Astrocyte (in vitro differentiated cells and primary cell): ENCODE measurements around the gene MAPK10. TPM values are rescaled to one million over a fixed set of nuclear protein-coding genes. Genes with fewer than 3 reads are reported as not detected.

ENCODE experiments used
- DNase-seq: peaks from one replicate; pipeline ENCODE4 v3.0.0-alpha.2; 2010; ENCODE audit warnings: low read depth
- FAIRE-seq: peaks from 2 replicates; lab custom pipeline; 2011; peaks lifted over from hg19 to GRCh38; lab: Jason Lieb, UNC
- H2AFZ ChIP-seq: 2 replicates; pipeline ENCODE4 v1.6.0; 2012; ENCODE audit warnings: low read depth, low read length, inconsistent platforms
- H3K27ac ChIP-seq: 2 replicates; pipeline ENCODE4 v1.5.1; 2011; ENCODE audit warnings: low read depth, low read length, inconsistent platforms
- H3K27me3 ChIP-seq: 2 replicates; pipeline ENCODE4 v1.6.0; 2011; ENCODE audit warnings: low read length, inconsistent platforms; ENCODE audit not compliant: insufficient read depth
- H3K36me3 ChIP-seq: 2 replicates; pipeline ENCODE4 v1.5.1; 2011; ENCODE audit warnings: low read length, inconsistent platforms; ENCODE audit not compliant: insufficient read depth
- H3K4me1 ChIP-seq: 2 replicates; pipeline ENCODE4 v1.5.1; 2011; ENCODE audit warnings: low read length, inconsistent platforms; ENCODE audit not compliant: insufficient read depth
- H3K4me2 ChIP-seq: 2 replicates; pipeline ENCODE4 v1.6.0; 2012; ENCODE audit warnings: low read length, inconsistent platforms
- H3K4me3 ChIP-seq: 2 replicates; pipeline ENCODE4 v1.5.1; 2011; ENCODE audit warnings: low read depth, mild to moderate bottlenecking, low read length, inconsistent platforms; ENCODE audit not compliant: insufficient read depth
- H3K79me2 ChIP-seq: 2 replicates; pipeline ENCODE4 v1.6.0; 2012; ENCODE audit warnings: mild to moderate bottlenecking, low read length, inconsistent platforms; ENCODE audit not compliant: insufficient read depth
- H3K9ac ChIP-seq: 2 replicates; pipeline ENCODE4 v1.6.0; 2012; ENCODE audit warnings: mild to moderate bottlenecking, low read length, inconsistent platforms
- H3K9me3 ChIP-seq: 2 replicates; pipeline ENCODE4 v1.5.1; 2012; ENCODE audit warnings: low read depth, mild to moderate bottlenecking, low read length, inconsistent platforms; ENCODE audit not compliant: insufficient read depth
- H4K20me1 ChIP-seq: 2 replicates; pipeline ENCODE4 v1.6.0; 2012; ENCODE audit warnings: low read length, inconsistent platforms; ENCODE audit not compliant: insufficient read depth
- H3K27ac Mint-ChIP-seq: one replicate; pipeline ENCODE4 v1.8.0; 2021; ENCODE audit warnings: mild to moderate bottlenecking, mixed read lengths; ENCODE audit not compliant: unreplicated experiment
- H3K27me3 Mint-ChIP-seq: one replicate; pipeline ENCODE4 v1.8.0; 2021; ENCODE audit warnings: low read depth, mixed read lengths; ENCODE audit not compliant: unreplicated experiment
- H3K36me3 Mint-ChIP-seq: one replicate; pipeline ENCODE4 v1.8.0; 2021; ENCODE audit warnings: low read depth, mixed read lengths; ENCODE audit not compliant: unreplicated experiment
- H3K4me1 Mint-ChIP-seq: one replicate; pipeline ENCODE4 v1.8.0; 2021; ENCODE audit warnings: low read depth, mixed read lengths; ENCODE audit not compliant: unreplicated experiment
- H3K4me3 Mint-ChIP-seq: one replicate; pipeline ENCODE4 v1.8.0; 2021; ENCODE audit warnings: mild to moderate bottlenecking, moderate library complexity, mixed read lengths; ENCODE audit not compliant: unreplicated experiment
- H3K9me3 Mint-ChIP-seq: one replicate; pipeline ENCODE4 v1.8.0; 2021; ENCODE audit warnings: mild to moderate bottlenecking, mixed read lengths; ENCODE audit not compliant: unreplicated experiment
- CTCF ChIP-seq: IDR thresholded peaks from 2 replicates; pipeline ENCODE4 v1.5.1; 2011; ENCODE audit warnings: low read depth, mild to moderate bottlenecking, inconsistent platforms, low read length, moderate library complexity; ENCODE audit not compliant: insufficient read depth
- EZH2 ChIP-seq: IDR thresholded peaks from 2 replicates; pipeline ENCODE4 v1.6.1; 2012; ENCODE audit warnings: mild to moderate bottlenecking, low read length, inconsistent platforms; ENCODE audit not compliant: insufficient read depth
- total RNA-seq: library from RNA; stranded (reverse); gene quantifications from 2 replicates; pipeline ENCODE4 v1.2.1, GENCODE V29; 2021

The MAPK10 gene
- total RNA-seq, 1 donor from 2014 or later, result 7.5 TPM

DNA sequence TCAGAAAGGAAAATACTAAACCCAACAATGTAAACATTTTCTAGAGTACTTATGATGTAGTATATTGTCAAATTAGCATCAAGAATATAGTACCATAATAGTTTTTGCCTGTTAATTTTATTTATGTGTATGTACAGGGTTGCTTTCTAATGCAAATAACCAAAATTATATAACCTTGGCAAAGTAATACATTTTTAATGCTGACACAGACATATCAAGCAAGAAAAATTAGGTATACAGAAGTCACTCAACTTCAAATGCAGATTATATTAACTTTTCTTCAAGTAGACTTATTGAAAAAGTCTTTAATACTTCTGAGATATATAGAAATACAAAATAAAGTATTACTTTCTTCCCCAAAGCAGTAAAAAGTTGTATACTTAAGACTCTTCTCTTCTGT is 44.3 kb downstream of the MAPK10 start:
- Histone ChIP-seq H3K27me3 (no peaks in the 10 kb centered on the region), H3K36me3 (no peaks in the 10 kb centered on the region), H3K9ac (no peak overlapping the region), H3K4me3 (no peak overlapping the region), H3K4me1 (no peaks in the 10 kb centered on the region), H4K20me1 (no peaks in the 10 kb centered on the region), H3K79me2 (no peaks in the 10 kb centered on the region), H3K4me2 (no peak overlapping the region), H3K9me3 (no peaks in the 10 kb centered on the region), H3K27ac (no peak overlapping the region), H2AFZ (no peak overlapping the region)
- Mint-ChIP-seq H3K4me3 (no peak overlapping the region), H3K36me3 (no peaks in the 10 kb centered on the region), H3K4me1 (peaks cover 2% of the 10 kb centered on the region), H3K9me3 (no peaks in the 10 kb centered on the region), H3K27ac (no peak overlapping the region), H3K27me3 (no peaks in the 10 kb centered on the region)
- DNase-seq (no peak), FAIRE-seq (no peak)
- no peak for TF ChIP-seq CTCF
- no peak for TF ChIP-seq EZH2

DNA sequence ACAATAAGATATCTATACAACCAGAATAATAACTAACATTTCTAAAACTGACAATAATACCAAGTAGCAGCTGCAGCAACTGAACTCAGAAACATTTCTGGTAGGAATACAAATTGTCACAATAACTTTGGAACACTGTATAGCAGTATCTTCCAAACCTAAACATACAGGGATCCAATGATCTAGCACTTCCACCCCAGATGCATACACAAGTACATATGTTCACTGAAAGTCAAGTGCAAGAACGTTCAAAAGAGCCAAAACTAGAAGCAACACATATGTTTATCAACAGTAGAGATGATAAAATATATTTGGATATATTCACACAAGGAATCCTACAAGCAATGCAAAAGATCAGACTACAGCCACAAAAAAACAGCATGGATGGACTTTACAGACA is 46.2 kb downstream of the MAPK10 start:
- Histone ChIP-seq H3K9me3 (no peaks in the 10 kb centered on the region), H3K4me3 (no peak overlapping the region), H3K9ac (no peak overlapping the region), H3K79me2 (no peaks in the 10 kb centered on the region), H4K20me1 (no peaks in the 10 kb centered on the region), H3K27me3 (no peaks in the 10 kb centered on the region), H3K36me3 (no peaks in the 10 kb centered on the region), H2AFZ (no peak overlapping the region), H3K4me1 (no peaks in the 10 kb centered on the region), H3K27ac (no peak overlapping the region), H3K4me2 (no peak overlapping the region)
- H3K4me1 Mint-ChIP-seq, result peaks cover 2% of the 10 kb centered on the region
- no peaks in the 10 kb centered on the region for H3K27me3 Mint-ChIP-seq
- no peak for TF ChIP-seq EZH2
- TF ChIP-seq CTCF, result no peak
- H3K9me3 Mint-ChIP-seq, result no peaks in the 10 kb centered on the region
- H3K27ac Mint-ChIP-seq, result no peak overlapping the region
- no peak for DNase-seq
- no peak overlapping the region for H3K4me3 Mint-ChIP-seq
- no peaks in the 10 kb centered on the region for H3K36me3 Mint-ChIP-seq
- no peak for FAIRE-seq

GRCh38 chr4:86307432-86307831 is 52.4 kb downstream of the MAPK10 start:
- Histone ChIP-seq H3K4me3 (no peak overlapping the region), H3K27me3 (no peaks in the 10 kb centered on the region), H3K79me2 (no peaks in the 10 kb centered on the region), H3K36me3 (no peaks in the 10 kb centered on the region), H3K9ac (no peak overlapping the region), H3K27ac (no peak overlapping the region), H3K9me3 (no peaks in the 10 kb centered on the region), H3K4me2 (no peak overlapping the region), H4K20me1 (no peaks in the 10 kb centered on the region), H2AFZ (no peak overlapping the region), H3K4me1 (no peaks in the 10 kb centered on the region)
- Mint-ChIP-seq H3K27ac (no peak overlapping the region), H3K4me1 (peaks cover 9% of the 10 kb centered on the region), H3K36me3 (no peaks in the 10 kb centered on the region), H3K9me3 (peaks cover 8% of the 10 kb centered on the region), H3K27me3 (no peaks in the 10 kb centered on the region), H3K4me3 (no peak overlapping the region)
- DNase-seq (peak; percentile 14), FAIRE-seq (no peak)
- TF ChIP-seq CTCF (no peak), EZH2 (no peak)
